Spinal cord (tissue), 10 donors: ENCODE measurements around the gene CCDC8. TPM values are rescaled to one million over a fixed set of nuclear protein-coding genes. Genes with fewer than 3 reads are reported as not detected.
"Not testable (repeated sequence)": the region's sequence is repeated elsewhere in the genome, so short reads cannot be mapped to it uniquely, and the experiment has no call there.

Experiments used
- DNase-seq, 6 donors: peaks; one replicate each; pipeline versions ENCODE4 v3.0.0 to v3.0.0-alpha.2; 2013 to 2015; ENCODE audit warnings: low spot score in 6 of 6, low read depth in 4 of 6
- H3K27ac ChIP-seq: one replicate; pipeline ENCODE4 v1.5.1; 2013; ENCODE audit warnings: low read depth, low read length, control low read depth
- H3K27me3 ChIP-seq: one replicate; pipeline ENCODE4 v1.6.1; 2013; ENCODE audit warnings: low read length; ENCODE audit not compliant: control insufficient read depth, insufficient read depth
- H3K36me3 ChIP-seq: one replicate; pipeline ENCODE4 v1.6.1; 2013; ENCODE audit warnings: low read length; ENCODE audit not compliant: control insufficient read depth, insufficient read depth
- H3K4me1 ChIP-seq: one replicate; pipeline ENCODE4 v1.6.1; 2013; ENCODE audit warnings: low read length; ENCODE audit not compliant: control insufficient read depth, insufficient read depth
- H3K4me3 ChIP-seq: one replicate; pipeline ENCODE4 v1.5.1; 2013; ENCODE audit warnings: low read depth, low read length, control low read depth
- H3K9me3 ChIP-seq: one replicate; pipeline ENCODE4 v1.6.1; 2013; ENCODE audit warnings: low read length; ENCODE audit not compliant: control insufficient read depth, insufficient read depth
- WGBS: methylation state at CpG from one replicate; pipeline ENCODE4 v1.1.5; 2013; ENCODE audit warnings: missing lambda C conversion rate; ENCODE audit not compliant: insufficient coverage; 5-methylcytosine and 5-hydroxymethylcytosine counted together
- polyA plus RNA-seq, 2 donors: library from polyadenylated mRNA; unstranded; fragments of 120-200 nt; gene quantifications; one replicate each; pipeline ENCODE4 v1.2.1, GENCODE V29; 2013; ENCODE audit not compliant: insufficient read length in 2 of 2
- total RNA-seq, 2 donors: library from RNA; depleted of rRNA in 1 of 2; stranded (reverse); fragments of 120-200 nt in 1 of 2; fragments of >200 nt in 1 of 2; gene quantifications; one replicate each; pipeline versions ENCODE4 v1.2.3 to v1.2.4, GENCODE V29; 2013 to 2014
- donor health status: healthy.

The CCDC8 gene
- total and polyA plus RNA-seq, 4 donors: 13.2 to 37.9 (median 15.9) TPM

GRCh38 chr19:46450737-46451136 lies 37.4 kb upstream of the CCDC8 start:
- no peak for DNase-seq
- Histone ChIP-seq H3K27ac (no peak overlapping the region), H3K36me3 (no peaks in the 10 kb centered on the region), H3K27me3 (no peaks in the 10 kb centered on the region), H3K4me3 (no peak overlapping the region), H3K4me1 (peaks cover 3% of the 10 kb centered on the region), H3K9me3 (no peaks in the 10 kb centered on the region)
- no CpG with 5 or more reads among the region's 5 CpGs for WGBS

- Histone ChIP-seq H3K4me3 (no peak overlapping the region), H3K36me3 (no peaks in the 10 kb centered on the region), H3K4me1 (peaks cover 3% of the 10 kb centered on the region), H3K27ac (no peak overlapping the region), H3K9me3 (no peaks in the 10 kb centered on the region), H3K27me3 (no peaks in the 10 kb centered on the region)
- 72% methylated on average over 4 of the region's 7 CpGs for WGBS
- no peak for DNase-seq
These were observed 35.9 kb upstream of the CCDC8 start for GRCh38 chr19:46449228-46449627.

GRCh38 chr19:46448601-46449000 lies 35.2 kb upstream of the CCDC8 start:
- Histone ChIP-seq H3K36me3 (no peaks in the 10 kb centered on the region), H3K27ac (no peak overlapping the region), H3K27me3 (no peaks in the 10 kb centered on the region), H3K9me3 (no peaks in the 10 kb centered on the region), H3K4me3 (no peak overlapping the region), H3K4me1 (peaks cover 3% of the 10 kb centered on the region)
- DNase-seq: no peak
- WGBS: 88% methylated on average over 4 of the region's 10 CpGs

- no peaks in the 10 kb centered on the region for H3K27me3 ChIP-seq
- H3K4me3 ChIP-seq: no peak overlapping the region
- DNase-seq: no peak
- peaks cover 3% of the 10 kb centered on the region for H3K4me1 ChIP-seq
- no peaks in the 10 kb centered on the region for H3K9me3 ChIP-seq
- H3K36me3 ChIP-seq: no peaks in the 10 kb centered on the region
- peak overlapping the region; percentile 7 for H3K27ac ChIP-seq
- 74% methylated on average over 4 of the region's 5 CpGs for WGBS
These were observed 34.5 kb upstream of the CCDC8 start for GRCh38 chr19:46447824-46448223.

- WGBS: no CpG with 5 or more reads among the region's 3 CpGs
- no peak overlapping the region for H3K4me3 ChIP-seq
- H3K27me3 ChIP-seq: no peaks in the 10 kb centered on the region
- H3K9me3 ChIP-seq: no peaks in the 10 kb centered on the region
- H3K4me1 ChIP-seq: peaks cover 3% of the 10 kb centered on the region
- H3K36me3 ChIP-seq: no peaks in the 10 kb centered on the region
- DNase-seq: no peak
- no peak overlapping the region for H3K27ac ChIP-seq
These were observed 33.6 kb upstream of the CCDC8 start for GRCh38 chr19:46447006-46447405.

DNA sequence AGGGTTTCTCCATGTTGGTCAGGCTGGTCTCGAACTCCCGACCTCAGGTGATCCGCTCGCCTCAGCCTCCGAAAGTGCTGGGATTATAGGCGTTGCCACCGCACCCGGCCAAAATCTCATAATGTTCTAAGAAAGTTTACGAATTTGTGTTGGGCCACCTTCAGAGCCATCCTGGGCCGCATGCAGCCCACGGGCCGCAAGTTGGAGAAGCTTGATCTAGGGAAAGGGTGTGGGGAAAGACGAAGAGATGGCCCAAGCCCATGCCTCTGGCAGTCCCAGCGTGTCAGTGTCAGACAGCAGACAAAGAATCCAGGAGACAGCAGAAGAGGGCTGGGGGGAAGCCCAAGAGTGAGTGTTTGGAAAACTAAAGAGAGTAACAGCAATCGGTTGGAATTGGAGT lies 32.7 kb upstream of the CCDC8 start:
- Histone ChIP-seq H3K4me3 (no peak overlapping the region), H3K27me3 (no peaks in the 10 kb centered on the region), H3K9me3 (no peaks in the 10 kb centered on the region), H3K27ac (no peak overlapping the region), H3K4me1 (no peaks in the 10 kb centered on the region), H3K36me3 (no peaks in the 10 kb centered on the region)
- WGBS: 84% methylated on average over 14 of the region's 15 CpGs
- no peak for DNase-seq

DNA sequence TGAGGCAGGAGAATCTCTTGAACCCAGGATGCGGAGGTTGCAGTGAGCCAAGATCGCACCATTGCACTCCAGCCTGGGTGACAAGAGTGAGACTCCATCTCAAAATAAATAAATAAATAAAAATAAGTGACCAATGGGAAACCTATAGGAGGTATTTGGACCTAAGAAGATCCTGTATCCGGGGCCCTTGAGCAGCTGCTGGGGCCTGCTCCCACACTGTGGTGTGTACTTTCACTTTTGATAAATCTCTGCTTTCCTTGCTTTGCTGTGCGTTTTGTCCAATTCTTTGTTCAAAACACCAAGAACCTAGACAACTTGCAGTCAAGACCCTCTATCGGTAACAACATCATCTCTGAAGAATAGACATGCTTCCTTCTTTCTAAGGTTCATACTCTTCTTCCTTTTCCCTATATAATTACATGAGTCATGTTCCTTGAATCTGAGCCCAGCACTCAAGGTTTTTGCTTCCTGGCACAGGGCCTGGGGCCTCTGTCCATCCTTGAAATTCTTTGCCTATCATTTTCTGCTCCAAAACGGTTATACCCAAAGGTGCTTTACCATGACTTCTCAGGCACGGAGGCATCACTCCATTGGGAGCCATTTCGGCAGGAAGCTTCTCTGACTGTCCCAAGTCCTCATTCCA lies 29.6 kb upstream of the CCDC8 start:
- Histone ChIP-seq H3K27me3 (no peaks in the 10 kb centered on the region), H3K4me3 (no peak overlapping the region), H3K36me3 (no peaks in the 10 kb centered on the region), H3K4me1 (no peaks in the 10 kb centered on the region), H3K27ac (no peak overlapping the region), H3K9me3 (no peaks in the 10 kb centered on the region)
- no peak for DNase-seq
- WGBS: 79% methylated on average over 3 of the region's 8 CpGs

DNA sequence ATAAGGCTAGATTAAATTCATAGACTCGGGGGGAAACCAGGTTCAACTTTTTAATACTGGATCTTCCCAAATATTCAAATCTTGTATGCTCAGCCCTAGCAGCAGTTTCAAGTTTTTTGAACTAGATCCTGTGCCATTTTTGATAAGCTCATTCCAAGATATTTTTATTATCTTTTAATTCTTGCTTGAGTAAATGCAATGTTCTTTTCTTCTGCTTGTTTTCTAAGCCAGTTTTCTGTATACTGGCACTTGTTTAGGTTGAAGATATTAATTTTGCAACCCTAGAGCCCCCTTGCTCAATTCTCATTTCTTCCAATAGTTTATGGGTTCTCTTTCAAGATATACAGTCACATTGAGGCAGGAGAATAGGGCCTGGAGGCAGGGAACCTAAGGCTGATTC lies 28.5 kb upstream of the CCDC8 start:
- Histone ChIP-seq H3K36me3 (no peaks in the 10 kb centered on the region), H3K4me3 (no peak overlapping the region), H3K9me3 (no peaks in the 10 kb centered on the region), H3K27me3 (no peaks in the 10 kb centered on the region), H3K4me1 (no peaks in the 10 kb centered on the region), H3K27ac (no peak overlapping the region)
- WGBS: no CpG with 5 or more reads among the region's 1 CpG
- DNase-seq: no peak

GRCh38 chr19:46435689-46436088 lies 22.3 kb upstream of the CCDC8 start:
- no CpG with 5 or more reads among the region's 4 CpGs for WGBS
- H3K9me3 ChIP-seq, DNase-seq, H3K36me3 ChIP-seq, H3K4me1 ChIP-seq, H3K27me3 ChIP-seq, H3K4me3 ChIP-seq, H3K27ac ChIP-seq: not testable (repeated sequence)

DNA sequence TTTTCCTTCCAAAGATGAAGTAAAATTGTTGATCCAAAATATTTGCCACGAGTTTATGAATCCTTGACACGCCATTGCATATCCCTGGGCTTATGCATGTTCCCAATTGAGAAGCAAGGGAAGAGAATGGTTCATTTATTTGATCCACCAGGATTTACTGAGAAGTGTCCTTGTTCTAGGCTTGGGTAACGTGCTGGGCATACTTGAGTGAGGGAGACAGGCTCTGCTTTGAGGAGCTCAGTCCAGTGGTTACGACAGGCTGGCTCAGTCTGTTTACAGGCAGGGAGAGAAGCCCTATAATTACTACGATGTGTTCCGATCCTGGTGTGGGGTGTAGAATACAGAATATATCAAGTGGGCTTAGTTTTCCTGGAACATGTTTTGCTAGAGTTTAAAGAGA lies 21.6 kb upstream of the CCDC8 start:
- peak overlapping the region; percentile 57 for H3K27ac ChIP-seq
- whole genome bisulfite sequencing: 20% methylated on average over 5 of the region's 6 CpGs

More for the DNA sequence above, 21.6 kb upstream of the CCDC8 start:
- Histone ChIP-seq H3K4me3 (no peak overlapping the region), H3K36me3 (no peaks in the 10 kb centered on the region), H3K4me1 (peaks cover 5% of the 10 kb centered on the region), H3K9me3 (no peaks in the 10 kb centered on the region), H3K27me3 (no peaks in the 10 kb centered on the region)
- DNase-seq: peak in 4 of 6 donors; percentile 55 to 85 (median 78)
